Transverse colon (tissue), 4 donors: ENCODE data around the gene SVIL. TPM values are rescaled to one million over a fixed set of nuclear protein-coding genes. Genes with fewer than 3 reads are reported as not detected.

Source experiments
- DNase-seq: peaks from one replicate; pipeline ENCODE4 v3.0.0-alpha.2; 2019
- H3K27ac ChIP-seq, 4 donors: fragments of 200-600 bp; sonication (generic); 2 replicates each; pipeline ENCODE4 v1.5.1; 2016 to 2018; ENCODE audit warnings: inconsistent platforms in 4 of 4
- H3K27me3 ChIP-seq: fragments of 200-600 bp; sonication (generic); 2 replicates; pipeline ENCODE4 v1.5.1; 2017; ENCODE audit warnings: inconsistent platforms
- H3K36me3 ChIP-seq, 4 donors: fragments of 200-600 bp; sonication (generic); 2 replicates each; pipeline ENCODE4 v1.5.1; 2017 to 2019; ENCODE audit warnings: inconsistent platforms in 4 of 4
- H3K4me1 ChIP-seq, 4 donors: fragments of 200-600 bp; sonication (generic); 2 replicates each; pipeline ENCODE4 v1.5.1; 2017 to 2020; ENCODE audit warnings: inconsistent platforms in 4 of 4
- H3K4me3 ChIP-seq, 4 donors: fragments of 200-600 bp; sonication (generic); 1 replicate in 1 of 4; 2 replicates in 3 of 4; pipeline versions ENCODE4 v1.5.1 to v1.6.1; 2017 to 2019; ENCODE audit warnings: inconsistent platforms in 4 of 4
- H3K9me3 ChIP-seq, 2 donors: fragments of 200-600 bp; sonication (generic); 2 replicates each; pipeline ENCODE4 v1.5.1; 2017 to 2019; ENCODE audit warnings: inconsistent platforms in 2 of 2
- CTCF ChIP-seq, 5 experiments: fragments of 200-600 bp in 3 of 5; fragments of 450-650 bp in 2 of 5; sonication (generic) in 3 of 5; IDR thresholded peaks; 1 replicate in 2 of 5; 2 replicates in 3 of 5; pipeline ENCODE4 v1.5.1; 2016 to 2017; ENCODE audit warnings: antibody characterized with exemption in 5 of 5, inconsistent platforms in 3 of 5, mild to moderate bottlenecking in 2 of 5, moderate library complexity in 1 of 5
- EP300 ChIP-seq: sonication (generic); formaldehyde crosslinking; IDR thresholded peaks from one replicate; pipeline ENCODE4 v1.6.1; 2017; ENCODE audit warnings: antibody characterized with exemption, low read depth
- POLR2A ChIP-seq: fragments of 450-650 bp; IDR thresholded peaks from one replicate; pipeline ENCODE4 v1.6.1; 2016; ENCODE audit warnings: antibody characterized with exemption, mild to moderate bottlenecking, moderate library complexity
- POLR2AphosphoS5 ChIP-seq, 3 donors: sonication (generic); formaldehyde crosslinking; IDR thresholded peaks; one replicate each; pipeline ENCODE4 v1.6.1; 2016; ENCODE audit warnings: antibody characterized with exemption in 3 of 3
- WGBS, 2 donors: methylation state at CpG; one replicate each; pipeline ENCODE4 v1.1.5; 2018; ENCODE audit warnings: low coverage in 1 of 2; 5-methylcytosine and 5-hydroxymethylcytosine counted together
- in situ Hi-C, 4 donors: fragments of 200-750 bp; cut with MboI; loops; one replicate each; pipeline versions ENCODE4 v1.15.0 to v1.15.1; 2017; ENCODE audit warnings: low sequenced_read_pairs in 3 of 4, low pct_ligation_motif_present in 1 of 4, low pct_unique_long_range_greater_than_20kb in 1 of 4
- intact Hi-C: fragments of 100-400 bp; cut with DNase I; formaldehyde crosslinking; loops from one replicate; pipeline ENCODE4 v1.15.1; 2023; ENCODE audit warnings: low total_unique reads
- total RNA-seq, 4 donors: library from RNA; depleted of rRNA; stranded (reverse); fragments of >200 nt; gene quantifications; one replicate each; pipeline ENCODE4 v1.1.0, GENCODE V29; 2016

Gene SVIL
- total RNA-seq, 4 donors from 2014 or later: 146 to 192 (median 156) TPM

- no peak overlapping the region for H3K4me3 ChIP-seq
- H3K9me3 ChIP-seq: no peaks in the 10 kb centered on the region
- 82 to 85% methylated on average over 4 to 7 of the region's 7 CpGs for WGBS, 2 donors
- H3K27me3 ChIP-seq: no peaks in the 10 kb centered on the region
- in situ Hi-C loops: no loop called here
- no peak for DNase-seq
- TF ChIP-seq POLR2AphosphoS5 (IDR thresholded peaks at IDR 0.05) (no peak), CTCF (IDR thresholded peaks at IDR 0.05) (no peak), EP300 (no peak)
- no peaks in the 10 kb centered on the region for H3K36me3 ChIP-seq
- no peak overlapping the region for H3K27ac ChIP-seq
- H3K4me1 ChIP-seq: peaks cover 3 to 32% (median 9%) of the 10 kb centered on the region in 4 donors
- intact Hi-C loops: no loop called here
Measured at GRCh38 chr10:29666201-29666600, 31.4 kb upstream of the SVIL start.

GRCh38 chr10:29663718-29664117 lies 28.9 kb upstream of the SVIL start:
- no peaks in the 10 kb centered on the region for H3K27me3 ChIP-seq
- no peak for DNase-seq
- in situ Hi-C loops (no loop called here), intact Hi-C loops (no loop called here)
- no peaks in the 10 kb centered on the region for H3K36me3 ChIP-seq
- peaks cover 6 to 37% (median 15%) of the 10 kb centered on the region in 4 donors for H3K4me1 ChIP-seq
- WGBS, 2 donors: 93% methylated on average over 8 of the region's 8 CpGs; no CpG with 5 or more reads in 1 of the 2 donors
- no peak overlapping the region for H3K4me3 ChIP-seq
- no peaks in the 10 kb centered on the region for H3K9me3 ChIP-seq
- H3K27ac ChIP-seq: no peak overlapping the region
- no peak for TF ChIP-seq POLR2AphosphoS5 (IDR thresholded peaks at IDR 0.05)
- no peak for TF ChIP-seq EP300
- TF ChIP-seq POLR2A: no peak
- no peak for TF ChIP-seq CTCF (IDR thresholded peaks at IDR 0.05)

GRCh38 chr10:29658984-29659965 lies 24.5 kb upstream of the SVIL start:
- peaks cover 6 to 32% (median 21%) of the 10 kb centered on the region in 4 donors for H3K4me1 ChIP-seq
- intact Hi-C loops (no loop called here), in situ Hi-C loops (no loop called here)
- no peak overlapping the region for H3K4me3 ChIP-seq
- peak; percentile 29 for DNase-seq
- peak overlapping the region; percentile 69 to 78 (median 73) for H3K27ac ChIP-seq
- TF ChIP-seq POLR2A (no peak), CTCF (IDR thresholded peaks at IDR 0.05) (peak; percentile 28 to 56 (median 40)), EP300 (no peak), POLR2AphosphoS5 (IDR thresholded peaks at IDR 0.05) (peak in 2 of 3 donors; percentile 22 to 54)
- 20 to 24% methylated on average over 1 to 10 of the region's 10 CpGs for WGBS, 2 donors
- H3K36me3 ChIP-seq: peaks cover 0 to 30% (median 8%) of the 10 kb centered on the region in 4 donors
- H3K27me3 ChIP-seq: no peaks in the 10 kb centered on the region
- H3K9me3 ChIP-seq: peaks cover 0 to 4% of the 10 kb centered on the region in 2 donors

- Histone ChIP-seq H3K36me3 (peaks cover 0 to 30% (median 8%) of the 10 kb centered on the region in 4 donors), H3K27ac (peak overlapping the region in 2 of 4 donors; percentile 69 to 74), H3K27me3 (no peaks in the 10 kb centered on the region), H3K4me1 (peaks cover 6 to 32% (median 21%) of the 10 kb centered on the region in 4 donors), H3K9me3 (peaks cover 0 to 4% of the 10 kb centered on the region in 2 donors), H3K4me3 (no peak overlapping the region)
- 77 to 86% methylated on average over 8 to 9 of the region's 9 CpGs for WGBS, 2 donors
- in situ Hi-C loops (no loop called here), intact Hi-C loops (no loop called here)
- no peak for DNase-seq
- TF ChIP-seq CTCF (IDR thresholded peaks at IDR 0.05) (no peak), EP300 (no peak)
Measured at GRCh38 chr10:29657719-29658274, 23.0 kb upstream of the SVIL start.
